HepG2 (cell line): ENCODE results near the gene RBM15B. TPM values are rescaled to one million over a fixed set of nuclear protein-coding genes. Genes with fewer than 3 reads are reported as not detected.

Source experiments
- ARNT2 ChIP-seq: sonication (generic); formaldehyde crosslinking; IDR thresholded peaks from 2 replicates; pipeline ENCODE4 v1.8.0; 2022; ENCODE audit warnings: mild to moderate bottlenecking, low read depth, missing genetic modification reagents, moderate library complexity
- EP300 ChIP-seq, 3 experiments: sonication (generic) in 1 of 3; formaldehyde crosslinking in 1 of 3; IDR thresholded peaks; 2 replicates each; pipeline versions ENCODE4 v1.5.1 to v1.6.1; 2011 to 2020; ENCODE audit warnings: low read depth in 2 of 3, low read length in 2 of 3, borderline replicate concordance in 1 of 3, improper control_type of control experiment in 1 of 3, mild to moderate bottlenecking in 1 of 3, missing genetic modification reagents in 1 of 3, moderate library complexity in 1 of 3
- FOXA1 ChIP-seq, 2 experiments: fragments of 450-650 bp in 1 of 2; sonication (generic) in 1 of 2; formaldehyde crosslinking in 1 of 2; IDR thresholded peaks; 2 replicates each; pipeline versions ENCODE4 v1.4.0 to v1.6.1; 2016 to 2020; ENCODE audit warnings: missing genetic modification reagents in 1 of 2
- IRF1 ChIP-seq: sonication (generic); formaldehyde crosslinking; IDR thresholded peaks from 2 replicates; pipeline ENCODE4 v1.4.0; 2020; ENCODE audit warnings: low read depth, mild to moderate bottlenecking, missing genetic modification reagents
- LCORL ChIP-seq, 2 experiments: fragments of 450-650 bp in 1 of 2; sonication (generic) in 1 of 2; formaldehyde crosslinking in 1 of 2; IDR thresholded peaks; 2 replicates each; pipeline versions ENCODE4 v1.5.0 to v1.6.1; 2017 to 2020; ENCODE audit warnings: antibody characterized with exemption in 1 of 2, missing genetic modification reagents in 1 of 2
- NFE2L2 ChIP-seq: fragments of 150-350 bp; IDR thresholded peaks from 2 replicates; pipeline ENCODE4 v1.6.1; 2014; ENCODE audit warnings: low read length
- PCBP2 ChIP-seq: fragments of 200-400 bp; formaldehyde crosslinking; optimal IDR thresholded peaks from 2 replicates; pipeline ENCODE3; 2018; ENCODE audit warnings: low read length, low read depth; ENCODE audit not compliant: poor library complexity, severe bottlenecking
- SP1 ChIP-seq, 2 experiments: fragments of 450-650 bp in 1 of 2; sonication (generic) in 1 of 2; formaldehyde crosslinking in 1 of 2; IDR thresholded peaks; 2 replicates each; pipeline versions ENCODE4 v1.4.0 to v1.6.1; 2016 to 2020; ENCODE audit warnings: missing genetic modification reagents in 1 of 2
- SRSF9 ChIP-seq: fragments of 200-400 bp; formaldehyde crosslinking; IDR thresholded peaks from 2 replicates; pipeline ENCODE4 v1.6.1; 2018; ENCODE audit warnings: borderline replicate concordance, mild to moderate bottlenecking, low read depth, low read length; ENCODE audit not compliant: insufficient read depth, poor library complexity, severe bottlenecking
- TMF1 ChIP-seq: sonication (generic); formaldehyde crosslinking; IDR thresholded peaks from 2 replicates; pipeline ENCODE4 v1.8.1; 2022; ENCODE audit warnings: low read depth, missing genetic modification reagents
- ZHX1 ChIP-seq: sonication (generic); formaldehyde crosslinking; IDR thresholded peaks from 2 replicates; pipeline ENCODE4 v1.8.1; 2022; ENCODE audit warnings: low read depth, mild to moderate bottlenecking, missing genetic modification reagents
- ZNF101 ChIP-seq: sonication (generic); formaldehyde crosslinking; IDR thresholded peaks from 2 replicates; pipeline ENCODE4 v1.4.0; 2020; ENCODE audit warnings: mild to moderate bottlenecking, low read depth, missing genetic modification reagents, borderline replicate concordance
- ZNF20 ChIP-seq: sonication (generic); formaldehyde crosslinking; IDR thresholded peaks from 2 replicates; pipeline ENCODE4 v1.4.0; 2020; ENCODE audit warnings: mild to moderate bottlenecking, moderate library complexity, missing genetic modification reagents
- ZNF235 ChIP-seq: sonication (generic); formaldehyde crosslinking; IDR thresholded peaks from 2 replicates; pipeline ENCODE4 v1.8.1; 2023; ENCODE audit warnings: mild to moderate bottlenecking, missing genetic modification reagents, borderline replicate concordance
- ZNF253 ChIP-seq: sonication (generic); formaldehyde crosslinking; IDR thresholded peaks from 2 replicates; pipeline ENCODE4 v1.8.0; 2022; ENCODE audit warnings: mild to moderate bottlenecking, missing genetic modification reagents, borderline replicate concordance
- ZNF263 ChIP-seq: sonication (generic); formaldehyde crosslinking; IDR thresholded peaks from 2 replicates; pipeline ENCODE4 v1.4.0; 2020; ENCODE audit warnings: missing genetic modification reagents
- ZNF550 ChIP-seq: sonication (generic); formaldehyde crosslinking; IDR thresholded peaks from 2 replicates; pipeline ENCODE4 v1.4.0; 2020; ENCODE audit warnings: mild to moderate bottlenecking, missing genetic modification reagents, borderline replicate concordance
- ZNF839 ChIP-seq: sonication (generic); formaldehyde crosslinking; IDR thresholded peaks from 2 replicates; pipeline ENCODE4 v1.4.0; 2020; ENCODE audit warnings: missing genetic modification reagents, mild to moderate bottlenecking, borderline replicate concordance
- polyA plus RNA-seq, 8 experiments: library from polyadenylated mRNA; depleted of rRNA in 3 of 8; stranded (reverse) in 7 of 8; unstranded in 1 of 8; fragments of >200 nt; fragmentation: Illumina TruSeq in 4 of 8; extraction: Trizol in 4 of 8; gene quantifications; 2 replicates each; pipeline versions ENCODE4 v1.2.1 to v1.2.3, GENCODE V29; 2011 to 2016; ENCODE audit warnings: low read depth in 4 of 8, missing spikeins in 1 of 8, mixed read lengths in 1 of 8; ENCODE audit not compliant: insufficient read depth in 1 of 8
- total RNA-seq, 5 experiments: library from RNA; depleted of rRNA; stranded (reverse); fragments of >200 nt; fragmentation: Illumina TruSeq; extraction: Trizol; gene quantifications; 2 replicates each; pipeline ENCODE4 v1.2.3, GENCODE V29; 2016; ENCODE audit warnings: low read depth in 1 of 5
- TF ChIP-seq, protein P1 (sequence below), 2 experiments: fragments of 450-650 bp in 1 of 2; sonication (generic) in 1 of 2; formaldehyde crosslinking; IDR thresholded peaks; 2 replicates each; pipeline versions ENCODE4 v1.5.0 to v1.8.0; 2020 to 2022; ENCODE audit warnings: mild to moderate bottlenecking in 1 of 2, missing genetic modification reagents in 1 of 2
- TF ChIP-seq, protein P2 (sequence below): sonication (generic); formaldehyde crosslinking; IDR thresholded peaks from 2 replicates; pipeline ENCODE4 v1.4.0; 2020; ENCODE audit warnings: missing genetic modification reagents, mild to moderate bottlenecking, borderline replicate concordance

The RBM15B gene
- total and polyA plus RNA-seq, 2 of the 13 experiments (the other 11 are each of a cell fraction or from before 2014, with no cell fraction given) = 8.2 to 19.3 TPM

- TF ChIP-seq IRF1 (CRISPR knock-in tag) = no peak
- peak in 1 of 2 experiments; percentile 50; a peak in 2 of 4 replicates for TF ChIP-seq EP300 (IDR thresholded peaks at IDR 0.05; ENCODE audit: low read depth in 2 of 2, low read length in 2 of 2)
- TF ChIP-seq EP300 (CRISPR knock-in tag; IDR thresholded peaks at IDR 0.05; ENCODE audit: borderline replicate concordance) = no peak
- TF ChIP-seq SRSF9 = no peak
- no peak for TF ChIP-seq NFE2L2
- TF ChIP-seq, protein P1, sequence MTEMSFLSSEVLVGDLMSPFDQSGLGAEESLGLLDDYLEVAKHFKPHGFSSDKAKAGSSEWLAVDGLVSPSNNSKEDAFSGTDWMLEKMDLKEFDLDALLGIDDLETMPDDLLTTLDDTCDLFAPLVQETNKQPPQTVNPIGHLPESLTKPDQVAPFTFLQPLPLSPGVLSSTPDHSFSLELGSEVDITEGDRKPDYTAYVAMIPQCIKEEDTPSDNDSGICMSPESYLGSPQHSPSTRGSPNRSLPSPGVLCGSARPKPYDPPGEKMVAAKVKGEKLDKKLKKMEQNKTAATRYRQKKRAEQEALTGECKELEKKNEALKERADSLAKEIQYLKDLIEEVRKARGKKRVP (CRISPR knock-in tag; IDR thresholded peaks at IDR 0.05) = 0 out of 4 replicates have a peak, but pooled peaks of 1 of the 2 experiments have one; percentile 16
- no peak for TF ChIP-seq ZNF101 (CRISPR knock-in tag)
- no peak for TF ChIP-seq ZNF20
- TF ChIP-seq ZNF263 = no peak
- TF ChIP-seq ZNF550 = no peak
- no peak for TF ChIP-seq ZNF253 (CRISPR knock-in tag)
- TF ChIP-seq LCORL (IDR thresholded peaks at IDR 0.05) = no peak
- peak; percentile 77; the same call in 1 of the 2 replicates for TF ChIP-seq LCORL (CRISPR knock-in tag; IDR thresholded peaks at IDR 0.05)
- no peak for TF ChIP-seq PCBP2
- peak; percentile 72 for TF ChIP-seq ZHX1 (CRISPR knock-in tag)
- TF ChIP-seq ZNF839 = no peak
- TF ChIP-seq TMF1 = no peak; the same call in 1 of the 2 replicates
- TF ChIP-seq, protein P2, sequence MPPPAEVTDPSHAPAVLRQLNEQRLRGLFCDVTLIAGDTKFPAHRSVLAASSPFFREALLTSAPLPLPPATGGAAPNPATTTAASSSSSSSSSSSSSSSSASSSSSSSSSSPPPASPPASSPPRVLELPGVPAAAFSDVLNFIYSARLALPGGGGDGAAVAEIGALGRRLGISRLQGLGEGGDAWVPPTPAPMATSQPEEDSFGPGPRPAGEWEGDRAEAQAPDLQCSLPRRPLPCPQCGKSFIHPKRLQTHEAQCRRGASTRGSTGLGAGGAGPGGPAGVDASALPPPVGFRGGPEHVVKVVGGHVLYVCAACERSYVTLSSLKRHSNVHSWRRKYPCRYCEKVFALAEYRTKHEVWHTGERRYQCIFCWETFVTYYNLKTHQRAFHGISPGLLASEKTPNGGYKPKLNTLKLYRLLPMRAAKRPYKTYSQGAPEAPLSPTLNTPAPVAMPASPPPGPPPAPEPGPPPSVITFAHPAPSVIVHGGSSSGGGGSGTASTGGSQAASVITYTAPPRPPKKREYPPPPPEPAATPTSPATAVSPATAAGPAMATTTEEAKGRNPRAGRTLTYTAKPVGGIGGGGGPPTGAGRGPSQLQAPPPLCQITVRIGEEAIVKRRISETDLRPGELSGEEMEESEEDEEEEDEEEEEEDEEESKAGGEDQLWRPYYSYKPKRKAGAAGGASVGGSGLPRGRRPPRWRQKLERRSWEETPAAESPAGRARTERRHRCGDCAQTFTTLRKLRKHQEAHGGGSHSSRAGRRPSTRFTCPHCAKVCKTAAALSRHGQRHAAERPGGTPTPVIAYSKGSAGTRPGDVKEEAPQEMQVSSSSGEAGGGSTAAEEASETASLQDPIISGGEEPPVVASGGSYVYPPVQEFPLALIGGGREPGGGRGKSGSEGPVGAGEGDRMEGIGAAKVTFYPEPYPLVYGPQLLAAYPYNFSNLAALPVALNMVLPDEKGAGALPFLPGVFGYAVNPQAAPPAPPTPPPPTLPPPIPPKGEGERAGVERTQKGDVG = no peak
- peak; percentile 81; the same call in 1 of the 2 replicates for TF ChIP-seq ARNT2 (CRISPR knock-in tag)
- no peak for TF ChIP-seq FOXA1 (IDR thresholded peaks at IDR 0.05)
- TF ChIP-seq FOXA1 (CRISPR knock-in tag; IDR thresholded peaks at IDR 0.05) = no peak
- peak; percentile 68; the same call in 1 of the 2 replicates for TF ChIP-seq ZNF235 (CRISPR knock-in tag)
- no peak for TF ChIP-seq SP1 (IDR thresholded peaks at IDR 0.05)
- TF ChIP-seq SP1 (CRISPR knock-in tag; IDR thresholded peaks at IDR 0.05) = peak; percentile 89
These were observed at the start of gene RBM15B (continued) for GRCh38 chr3:51391075-51391565.
